Measurements from ENCODE around the gene SPTAN1. TPM values are rescaled to one million over a fixed set of nuclear protein-coding genes. Genes with fewer than 3 reads are reported as not detected.
"Not testable (repeated sequence)": the region's sequence is repeated elsewhere in the genome, so short reads cannot be mapped to it uniquely, and the experiment has no call there.

The SPTAN1 gene
- 100 to 1,000 TPM in 1 of 3 donors, 10 to 100 TPM in 1, 1 to 10 TPM in 1; 4.8 to 112 (median 25.5) TPM for polyA plus RNA-seq

DNA sequence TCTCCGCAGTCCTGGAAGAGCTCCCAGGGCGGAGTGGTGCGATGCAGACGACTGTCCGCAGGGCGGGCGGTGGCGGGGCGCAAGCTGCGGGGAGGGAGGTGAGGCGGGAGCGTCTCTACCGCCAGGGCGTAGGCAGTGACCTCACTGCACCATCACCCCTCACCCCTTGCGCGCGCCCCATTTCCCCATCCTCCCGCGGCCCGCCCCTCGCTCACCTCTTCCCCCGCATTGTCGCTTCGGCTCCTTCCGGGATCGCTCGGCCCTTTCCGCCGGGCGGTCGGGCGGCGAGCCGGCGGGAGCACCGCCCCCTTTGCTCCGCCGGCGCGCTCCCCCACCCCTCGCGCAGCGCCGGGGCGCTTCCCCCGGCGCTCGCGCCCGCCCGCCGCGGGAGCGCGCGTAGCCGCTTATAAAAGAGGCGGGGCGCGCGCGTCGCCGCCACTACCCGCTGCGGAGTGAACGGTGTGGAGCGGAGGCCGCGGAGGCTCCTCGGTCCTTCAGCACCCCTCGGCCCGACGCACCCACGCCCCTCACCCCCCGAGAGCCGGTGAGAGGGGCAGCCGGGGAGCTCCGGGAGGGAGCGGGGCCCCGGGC, at the start of gene SPTAN1:
TSS of gene SPTAN1 (plus strand) at position 435 of the 591 bp plus-strand sequence. CDS start 14,154 bp downstream, outside the sequence.
- peak within 1 kb of the TSS; percentile 92 to 100 (median 98) for H3K27ac Mint-ChIP-seq
- H3K9me3 Mint-ChIP-seq, result no peaks in the 10 kb centered on the region
- peak within 1 kb of the TSS; percentile 92 to 97 (median 95) for H3K4me3 Mint-ChIP-seq
- DNase-seq, result peak; percentile 96 to 97 (median 97)
- H3K4me1 Mint-ChIP-seq, result peaks cover 30 to 43% of the 10 kb centered on the region in 2 donors
- H3K36me3 Mint-ChIP-seq, result no peaks in the 10 kb centered on the region
- H3K27me3 Mint-ChIP-seq (ENCODE audit: low read depth in 3 of 3), result peaks cover 7 to 15% (median 9%) of the 10 kb centered on the region in 3 donors

DNA sequence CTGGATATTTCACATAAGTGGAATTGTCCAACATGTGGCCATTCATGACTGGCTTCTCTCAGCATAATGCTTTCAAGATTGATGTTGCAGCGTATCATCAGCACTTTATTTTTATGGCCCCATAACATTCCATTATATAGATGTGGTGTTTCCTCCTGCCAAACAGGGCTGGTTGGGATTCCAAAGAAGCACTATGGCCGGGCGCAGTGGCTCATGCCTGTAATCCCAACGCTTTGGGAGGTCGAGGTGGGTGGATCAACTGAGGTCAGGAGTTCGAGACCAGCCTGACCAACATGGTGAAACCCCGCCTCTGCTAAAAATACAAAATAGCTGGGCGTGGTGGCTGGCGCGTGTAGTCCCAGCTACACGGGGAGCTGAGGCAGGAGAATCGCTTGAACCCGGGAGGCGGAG, 49.0 kb upstream of the SPTAN1 start:
- peaks cover 0 to 22% (median 7%) of the 10 kb centered on the region in 3 donors for H3K36me3 Mint-ChIP-seq
- H3K4me1 Mint-ChIP-seq, result peaks cover 21 to 35% of the 10 kb centered on the region in 2 donors
- not testable (repeated sequence) for H3K27me3 Mint-ChIP-seq (ENCODE audit: low read depth in 3 of 3); H3K9me3 Mint-ChIP-seq; DNase-seq
- peak overlapping the region; percentile 66 to 100 (median 99) for H3K4me3 Mint-ChIP-seq
- H3K27ac Mint-ChIP-seq, result peak overlapping the region in 2 of 6 donors; percentile 45 to 99

DNA sequence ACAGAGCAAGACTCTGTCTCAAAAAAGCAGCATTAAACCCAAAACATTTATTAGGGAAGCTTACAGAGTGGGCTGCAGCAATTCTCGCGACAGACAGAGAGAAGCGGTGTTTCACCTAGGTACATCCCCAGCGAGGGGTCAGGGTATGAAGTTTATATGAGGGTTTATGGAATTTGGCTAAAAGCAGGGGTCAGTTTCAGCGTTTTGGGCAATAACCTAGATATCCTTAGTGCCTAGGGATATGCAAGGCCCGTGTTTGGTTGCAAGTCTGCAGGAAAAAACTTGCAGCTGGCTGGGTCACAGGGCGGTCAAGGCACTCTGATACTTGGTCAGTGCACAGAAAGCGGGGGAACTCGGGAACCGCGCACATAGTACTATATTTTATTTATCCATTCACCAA, 48.5 kb upstream of the SPTAN1 start:
- no peak for DNase-seq
- Mint-ChIP-seq H3K4me1 (peaks cover 26 to 40% of the 10 kb centered on the region in 2 donors), H3K9me3 (peaks cover 0 to 1% (median 0%) of the 10 kb centered on the region in 6 donors), H3K36me3 (peaks cover 0 to 22% (median 7%) of the 10 kb centered on the region in 3 donors), H3K27ac (peak overlapping the region in 3 of 6 donors; percentile 25 to 99 (median 91)), H3K27me3 (ENCODE audit: low read depth in 3 of 3) (peaks cover 4 to 7% (median 6%) of the 10 kb centered on the region in 3 donors), H3K4me3 (peak overlapping the region; percentile 66 to 100 (median 99))

DNA sequence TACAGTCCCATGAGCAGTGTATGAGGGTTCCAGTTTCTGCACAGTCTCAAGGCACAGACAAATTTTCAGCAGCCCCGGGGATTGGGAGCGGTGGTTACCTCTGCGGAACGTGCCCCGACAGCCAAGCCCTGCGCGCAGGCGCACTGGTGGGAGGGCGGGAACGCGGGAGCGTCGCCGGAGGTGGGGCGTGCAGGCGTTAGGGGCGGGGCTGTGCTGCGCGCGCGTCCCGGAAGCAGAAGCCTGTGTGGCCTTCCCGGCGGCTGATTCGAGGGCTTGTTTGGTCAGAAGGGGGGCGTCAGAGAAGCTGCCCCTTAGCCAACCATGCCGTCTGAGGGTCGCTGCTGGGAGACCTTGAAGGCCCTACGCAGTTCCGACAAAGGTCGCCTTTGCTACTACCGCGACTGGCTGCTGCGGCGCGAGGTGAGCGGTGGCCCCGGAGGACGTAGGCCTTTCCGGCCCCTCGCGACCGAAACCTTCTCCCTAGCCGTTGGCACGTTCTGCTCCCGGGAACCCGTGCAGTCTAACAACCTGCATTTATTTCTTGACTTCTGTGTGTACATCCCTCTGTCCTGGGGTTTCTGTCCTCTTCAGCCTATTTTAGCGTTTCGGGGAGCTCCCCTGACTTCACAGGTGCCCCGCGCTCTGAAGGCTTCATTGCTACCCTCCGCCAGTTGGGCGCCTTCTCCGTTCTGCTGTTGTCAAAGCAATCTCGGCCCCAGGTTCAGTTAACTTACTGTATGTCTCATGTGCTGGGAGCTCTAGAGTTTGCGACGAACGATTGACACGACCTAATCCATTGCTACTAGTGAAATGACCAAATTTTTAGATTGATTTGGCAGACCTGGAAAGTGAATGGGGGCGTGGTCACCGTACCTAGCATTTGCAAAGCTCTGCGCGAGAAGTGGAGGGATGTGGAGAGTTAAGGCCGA, 47.6 kb upstream of the SPTAN1 start, which contains the start of gene GLE1:
TSS of gene GLE1 (plus strand) at position 235 of the 929 bp plus-strand sequence. CDS start at position 322, 87 bp downstream.
- peak within 1 kb of the TSS; percentile 93 to 100 (median 99) for H3K4me3 Mint-ChIP-seq
- DNase-seq, result peak; percentile 96 to 97 (median 97)
- peak within 1 kb of the TSS; percentile 91 to 99 (median 98) for H3K27ac Mint-ChIP-seq
- peaks cover 5 to 24% (median 5%) of the 10 kb centered on the region in 3 donors for H3K36me3 Mint-ChIP-seq
- peaks cover 31 to 48% of the 10 kb centered on the region in 2 donors for H3K4me1 Mint-ChIP-seq
- peaks cover 4 to 7% (median 6%) of the 10 kb centered on the region in 3 donors for H3K27me3 Mint-ChIP-seq (ENCODE audit: low read depth in 3 of 3)
- peaks cover 0 to 1% (median 0%) of the 10 kb centered on the region in 6 donors for H3K9me3 Mint-ChIP-seq

DNA sequence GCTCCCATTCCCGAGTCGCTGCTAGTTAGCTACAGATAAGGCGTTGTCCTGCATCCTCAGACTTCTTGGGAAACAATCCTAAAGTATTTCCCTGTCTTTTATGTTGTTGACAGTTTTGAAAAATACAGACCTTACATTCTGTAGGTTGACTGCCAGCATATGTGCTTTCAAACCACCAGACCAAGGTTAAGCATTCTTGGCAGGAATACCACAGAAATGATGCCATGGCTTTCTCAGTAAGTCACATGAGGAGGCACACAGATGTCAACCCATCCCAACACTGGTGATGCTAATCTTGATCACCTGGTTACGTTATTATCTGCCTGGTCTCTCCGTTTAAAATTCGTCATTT, 47.0 kb upstream of the SPTAN1 start:
- Mint-ChIP-seq H3K9me3 (no peaks in the 10 kb centered on the region), H3K4me3 (peak overlapping the region; percentile 93 to 100 (median 99)), H3K36me3 (peaks cover 0 to 17% (median 5%) of the 10 kb centered on the region in 3 donors), H3K4me1 (peaks cover 32 to 48% of the 10 kb centered on the region in 2 donors), H3K27me3 (ENCODE audit: low read depth in 3 of 3) (peaks cover 4 to 7% (median 6%) of the 10 kb centered on the region in 3 donors), H3K27ac (peak overlapping the region; percentile 91 to 99 (median 98))
- DNase-seq, result no peak

DNA sequence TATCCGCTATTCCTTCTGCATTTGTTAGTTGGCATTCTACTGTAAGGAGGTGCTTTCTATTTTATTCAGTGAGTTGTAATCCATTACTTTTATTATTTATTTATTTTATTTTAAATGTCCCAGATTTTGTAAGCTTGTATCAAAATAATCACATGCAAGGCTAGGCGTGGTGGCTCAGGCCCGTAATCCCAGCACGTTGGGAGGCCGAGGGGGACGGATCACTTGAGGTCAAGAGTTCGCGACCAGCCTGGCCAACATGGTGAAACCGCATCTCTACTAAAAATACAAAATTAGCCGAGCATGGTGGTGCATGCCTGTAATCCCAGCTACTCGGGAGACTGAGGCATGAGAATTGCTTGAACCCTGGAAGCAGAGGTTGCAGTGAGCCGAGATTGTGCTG, 46.5 kb upstream of the SPTAN1 start:
- H3K4me1 Mint-ChIP-seq, result peaks cover 32 to 48% of the 10 kb centered on the region in 2 donors
- H3K9me3 Mint-ChIP-seq; DNase-seq; H3K27me3 Mint-ChIP-seq (ENCODE audit: low read depth in 3 of 3): not testable (repeated sequence)
- peaks cover 0 to 13% (median 5%) of the 10 kb centered on the region in 3 donors for H3K36me3 Mint-ChIP-seq
- peak overlapping the region; percentile 93 to 100 (median 99) for H3K4me3 Mint-ChIP-seq
- peak overlapping the region in 3 of 6 donors; percentile 76 to 99 (median 98) for H3K27ac Mint-ChIP-seq

DNA sequence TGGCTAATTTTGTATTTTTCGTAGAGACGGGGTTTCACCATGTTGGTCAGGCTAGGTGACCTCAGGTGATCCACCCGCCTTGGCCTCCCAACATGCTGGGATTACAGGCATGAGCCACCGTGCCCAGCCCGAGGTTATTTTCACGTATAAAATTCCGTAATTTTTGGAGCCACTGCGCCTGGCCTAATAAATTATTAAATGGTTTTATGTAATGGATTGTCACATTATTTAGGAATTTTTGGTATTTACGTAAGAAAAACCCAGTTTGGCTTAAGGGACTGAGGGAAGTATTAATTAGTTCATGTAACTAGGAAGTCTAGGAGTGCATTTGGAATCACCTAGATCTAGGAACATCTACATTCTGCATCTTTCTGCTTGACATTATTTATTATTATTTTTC, 39.6 kb upstream of the SPTAN1 start:
- Mint-ChIP-seq H3K9me3 (no peaks in the 10 kb centered on the region), H3K36me3 (peaks cover 8 to 25% (median 21%) of the 10 kb centered on the region in 3 donors), H3K4me3 (peak overlapping the region in 1 of 5 donors; percentile 41), H3K27me3 (ENCODE audit: low read depth in 3 of 3) (peaks cover 0 to 4% (median 0%) of the 10 kb centered on the region in 3 donors), H3K4me1 (peaks cover 28 to 40% of the 10 kb centered on the region in 2 donors), H3K27ac (peak overlapping the region in 1 of 6 donors; percentile 17)
- no peak for DNase-seq

DNA sequence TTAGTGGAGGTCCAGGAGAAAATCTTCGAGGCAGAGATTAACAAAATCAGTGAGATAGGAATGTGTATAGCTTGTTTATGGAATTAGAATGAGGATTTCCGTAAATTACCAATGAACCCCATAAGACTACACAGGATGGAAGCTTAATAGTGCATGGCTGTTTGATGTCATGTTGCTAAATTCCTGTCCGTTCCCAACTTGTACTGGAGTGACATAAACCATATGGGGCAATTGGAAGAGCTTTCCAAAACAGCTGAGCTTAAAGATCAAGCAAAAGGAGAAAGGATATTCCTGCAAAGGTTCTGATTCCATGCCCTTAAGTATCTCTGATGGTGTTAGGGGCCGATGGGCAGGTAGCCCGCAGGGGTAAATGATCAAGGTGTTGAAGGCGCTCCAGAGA, 30.4 kb upstream of the SPTAN1 start:
- Mint-ChIP-seq H3K4me3 (no peak overlapping the region), H3K27me3 (ENCODE audit: low read depth in 3 of 3) (peaks cover 0 to 2% (median 0%) of the 10 kb centered on the region in 3 donors), H3K36me3 (peaks cover 29 to 57% (median 37%) of the 10 kb centered on the region in 3 donors), H3K9me3 (peaks cover 0 to 1% (median 0%) of the 10 kb centered on the region in 6 donors), H3K27ac (no peak overlapping the region), H3K4me1 (peaks cover 2 to 10% of the 10 kb centered on the region in 2 donors)
- DNase-seq, result no peak

DNA sequence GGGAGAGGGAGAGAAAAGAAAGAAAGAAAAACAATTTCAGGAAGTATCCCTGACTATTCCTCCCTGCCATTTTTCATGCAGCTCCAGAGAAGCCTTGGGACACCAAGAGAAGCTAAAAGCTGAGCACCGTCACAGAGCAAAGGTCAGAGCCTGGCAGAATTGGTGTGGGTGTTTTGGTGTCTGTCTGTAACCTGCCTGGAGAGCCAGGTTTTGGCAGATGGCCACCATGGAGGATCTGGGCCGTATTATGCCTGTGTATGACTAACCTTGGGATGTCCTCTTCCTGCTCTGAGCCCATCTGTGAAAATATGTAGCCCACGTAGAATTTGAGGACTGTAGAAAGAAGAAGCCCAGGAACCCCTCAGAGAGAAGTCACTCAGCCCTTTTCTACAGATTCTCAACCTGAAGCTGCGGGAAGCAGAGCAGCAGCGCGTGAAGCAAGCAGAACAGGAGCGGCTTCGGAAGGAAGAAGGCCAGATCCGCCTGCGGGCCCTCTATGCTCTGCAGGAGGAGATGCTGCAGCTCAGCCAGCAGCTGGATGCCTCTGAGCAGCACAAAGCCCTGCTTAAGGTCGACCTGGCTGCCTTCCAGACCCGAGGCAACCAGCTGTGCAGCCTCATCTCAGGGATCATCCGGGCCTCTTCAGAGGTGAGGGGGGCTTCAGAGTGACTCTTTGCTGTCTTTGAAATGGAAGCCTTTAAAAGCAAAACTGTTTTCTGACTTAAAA, 29.0 kb upstream of the SPTAN1 start:
- Mint-ChIP-seq H3K4me1 (peaks cover 0 to 2% of the 10 kb centered on the region in 2 donors), H3K4me3 (no peak overlapping the region), H3K9me3 (peaks cover 0 to 1% (median 0%) of the 10 kb centered on the region in 6 donors), H3K27ac (peak overlapping the region in 1 of 6 donors; percentile 20), H3K36me3 (peaks cover 22 to 52% (median 25%) of the 10 kb centered on the region in 3 donors), H3K27me3 (ENCODE audit: low read depth in 3 of 3) (peaks cover 0 to 2% (median 0%) of the 10 kb centered on the region in 3 donors)
- no peak for DNase-seq

DNA sequence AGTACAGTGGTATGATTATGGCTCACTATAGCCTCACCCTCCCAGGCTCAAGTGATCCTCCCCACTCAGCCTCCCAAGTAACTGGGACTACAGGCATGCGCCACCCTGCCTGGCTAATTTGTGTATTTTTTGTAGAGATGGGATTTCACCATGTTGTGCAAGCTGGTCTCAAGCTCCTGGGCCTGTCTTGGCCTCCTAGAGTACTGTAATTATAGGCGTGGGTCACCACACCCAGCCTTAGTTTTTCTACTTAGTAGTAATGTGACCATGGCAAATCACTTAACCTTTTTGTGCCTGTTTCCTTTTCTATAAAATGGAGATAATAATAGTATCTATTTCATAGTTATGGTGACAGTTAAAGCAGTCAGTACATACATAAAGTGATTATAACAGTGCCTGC, 25.7 kb upstream of the SPTAN1 start:
- Mint-ChIP-seq H3K4me1 (peaks cover 0 to 2% of the 10 kb centered on the region in 2 donors), H3K27ac (no peak overlapping the region), H3K36me3 (peaks cover 18 to 39% (median 24%) of the 10 kb centered on the region in 3 donors), H3K4me3 (no peak overlapping the region), H3K9me3 (no peaks in the 10 kb centered on the region), H3K27me3 (ENCODE audit: low read depth in 3 of 3) (peaks cover 0 to 2% (median 0%) of the 10 kb centered on the region in 3 donors)
- DNase-seq, result no peak

DNA sequence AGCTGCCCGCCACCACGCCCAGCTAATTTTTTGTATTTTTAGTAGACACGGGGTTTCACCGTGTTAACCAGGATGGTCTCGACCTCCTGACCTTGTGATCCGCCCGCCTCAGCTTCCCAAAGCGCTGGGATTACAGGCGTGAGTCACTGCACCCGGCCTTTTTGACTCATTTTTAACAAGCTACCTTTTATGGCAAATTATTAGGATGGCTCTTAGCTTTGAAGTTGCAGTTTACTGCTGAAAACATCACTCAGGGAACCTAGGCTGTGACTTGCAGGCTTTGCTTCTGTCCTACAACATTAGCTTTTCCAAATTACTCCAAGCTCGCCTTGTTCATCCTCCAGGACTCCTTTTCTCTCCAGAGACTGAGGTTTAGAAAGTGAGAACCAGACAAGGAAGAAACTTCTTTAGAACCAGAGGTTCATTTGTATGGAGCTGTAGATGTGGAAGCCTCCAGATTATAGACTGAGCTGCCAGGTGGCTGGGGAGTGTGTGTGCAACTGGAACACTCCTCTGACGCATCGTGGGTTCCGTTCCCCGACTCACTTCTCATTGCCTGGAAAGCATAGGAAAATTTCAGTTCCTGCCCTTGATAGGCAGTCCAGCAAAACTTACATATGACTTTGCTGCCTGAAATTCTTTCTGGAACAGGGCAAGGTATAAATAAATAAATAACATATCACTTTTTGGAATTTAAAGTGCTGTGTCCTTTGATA, 23.8 kb upstream of the SPTAN1 start:
- H3K4me3 Mint-ChIP-seq, result no peak overlapping the region
- peaks cover 24 to 33% (median 25%) of the 10 kb centered on the region in 3 donors for H3K36me3 Mint-ChIP-seq

DNA sequence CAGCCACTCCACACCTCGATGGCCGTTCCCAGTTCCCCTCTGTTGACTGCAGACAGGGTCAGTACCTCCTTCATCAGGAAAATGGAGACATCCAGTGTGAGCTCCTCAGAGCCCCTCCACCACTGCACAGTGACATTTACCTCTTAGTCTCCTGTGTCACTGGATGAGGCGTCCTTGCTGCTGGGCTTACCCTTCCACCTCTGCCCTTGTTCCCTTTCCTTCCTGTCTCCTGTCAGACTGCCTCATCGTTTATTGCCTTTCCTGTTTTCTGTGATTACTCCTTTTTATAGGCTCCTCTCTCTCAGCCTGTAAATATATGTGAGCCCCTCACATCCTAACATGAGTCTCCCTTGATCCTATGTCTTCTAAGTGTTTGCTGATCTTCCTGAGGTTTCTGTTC, 23.2 kb upstream of the SPTAN1 start:
- H3K27ac Mint-ChIP-seq, result no peak overlapping the region
- H3K27me3 Mint-ChIP-seq (ENCODE audit: low read depth in 3 of 3), result peaks cover 0 to 2% (median 0%) of the 10 kb centered on the region in 3 donors
- H3K9me3 Mint-ChIP-seq, result no peaks in the 10 kb centered on the region
- H3K36me3 Mint-ChIP-seq, result peaks cover 26 to 38% (median 28%) of the 10 kb centered on the region in 3 donors
- DNase-seq, result no peak
- H3K4me3 Mint-ChIP-seq, result no peak overlapping the region
- peaks cover 0 to 2% of the 10 kb centered on the region in 2 donors for H3K4me1 Mint-ChIP-seq

More for the DNA sequence above, 23.8 kb upstream of the SPTAN1 start:
- H3K27ac Mint-ChIP-seq, result no peak overlapping the region
- H3K27me3 Mint-ChIP-seq (ENCODE audit: low read depth in 3 of 3), result peaks cover 0 to 2% (median 0%) of the 10 kb centered on the region in 3 donors
- peaks cover 0 to 2% of the 10 kb centered on the region in 2 donors for H3K4me1 Mint-ChIP-seq
- DNase-seq, result no peak
- no peaks in the 10 kb centered on the region for H3K9me3 Mint-ChIP-seq
